OCI-LY7 (cell line): ENCODE data around the gene AHCYL1. TPM values are rescaled to one million over a fixed set of nuclear protein-coding genes. Genes with fewer than 3 reads are reported as not detected.

Experiments
- BruUV-seq: library from RNA; stranded (reverse); fragments of 400-500 nt; replicated peaks from 2 replicates; lab custom pipeline; 2021; lab: Mats Ljungman, UMichigan
- CTCF ChIA-PET: fragments of 300-600 bp; sonication (Branson Sonifier 250); formaldehyde crosslinking; loops from one replicate; lab custom pipeline; 2022; ENCODE audit warnings: antibody characterized with exemption; ENCODE audit not compliant: unreplicated experiment; lab: Charles Lee
- POLR2A ChIA-PET: fragments of 300-600 bp; sonication (Branson Sonifier 250); formaldehyde crosslinking; loops from one replicate; lab custom pipeline; 2022; ENCODE audit warnings: antibody characterized with exemption; lab: Charles Lee
- DNase-seq: peaks from one replicate; pipeline ENCODE4 v3.0.0-alpha.2; 2015; ENCODE audit warnings: low spot score
- H2AFZ ChIP-seq: fragments of 200-600 bp; sonication (generic), shearing (Covaris generic); 2 replicates; pipeline ENCODE4 v1.6.1; 2014; ENCODE audit warnings: mild to moderate bottlenecking, antibody characterized with exemption, low read length, moderate library complexity
- H3K27ac ChIP-seq: fragments of 200-600 bp; sonication (generic); 2 replicates; pipeline ENCODE4 v1.5.1; 2014; ENCODE audit warnings: mixed run types, low read depth, mild to moderate bottlenecking, moderate library complexity, low read length, inconsistent platforms; ENCODE audit not compliant: poor library complexity, severe bottlenecking
- H3K36me3 ChIP-seq: fragments of 200-600 bp; sonication (generic); 2 replicates; pipeline ENCODE4 v1.6.1; 2014; ENCODE audit warnings: mild to moderate bottlenecking, antibody characterized with exemption, low read length, moderate library complexity, mixed read lengths; ENCODE audit not compliant: insufficient read depth
- H3K4me1 ChIP-seq: fragments of 200-600 bp; sonication (generic); 2 replicates; pipeline ENCODE4 v1.5.1; 2014; ENCODE audit warnings: mild to moderate bottlenecking, low read length; ENCODE audit not compliant: insufficient read depth, poor library complexity, severe bottlenecking
- H3K4me2 ChIP-seq: fragments of 200-600 bp; sonication (generic); 2 replicates; pipeline ENCODE4 v1.6.1; 2014; ENCODE audit warnings: mild to moderate bottlenecking, low read length
- H3K4me3 ChIP-seq: fragments of 200-600 bp; sonication (generic); 2 replicates; pipeline ENCODE4 v1.5.1; 2014; ENCODE audit warnings: mild to moderate bottlenecking, low read depth, low read length; ENCODE audit not compliant: poor library complexity, severe bottlenecking
- H3K79me2 ChIP-seq: fragments of 200-600 bp; sonication (generic); 2 replicates; pipeline ENCODE4 v1.6.1; 2016; ENCODE audit warnings: low read depth, mild to moderate bottlenecking, low read length, moderate library complexity, mixed read lengths; ENCODE audit not compliant: insufficient read depth
- H3K9me2 ChIP-seq: fragments of 200-600 bp; sonication (generic); 2 replicates; pipeline ENCODE4 v1.6.1; 2016; ENCODE audit warnings: mild to moderate bottlenecking, low read length, mixed read lengths; ENCODE audit not compliant: insufficient read depth
- H3K9me3 ChIP-seq: fragments of 200-600 bp; sonication (generic); 2 replicates; pipeline ENCODE4 v1.6.1; 2014; ENCODE audit warnings: mild to moderate bottlenecking, mixed run types, low read length, mixed read lengths
- H4K20me1 ChIP-seq: fragments of 200-600 bp; sonication (generic); 2 replicates; pipeline ENCODE4 v1.6.1; 2014; ENCODE audit warnings: mild to moderate bottlenecking, antibody characterized with exemption, low read length, moderate library complexity, mixed read lengths; ENCODE audit not compliant: insufficient read depth
- EZH2phosphoT487 ChIP-seq: fragments of 200-600 bp; sonication (generic); IDR thresholded peaks from 2 replicates; pipeline ENCODE4 v1.6.1; 2018; ENCODE audit warnings: low read depth, borderline replicate concordance, mild to moderate bottlenecking, mixed run types, antibody characterized with exemption, low read length, moderate library complexity, mixed read lengths
- intact Hi-C: fragments of 100-400 bp; cut with micrococcal nuclease; formaldehyde crosslinking; loops from one replicate; pipeline ENCODE4 v1.10.0; 2022; ENCODE audit not compliant: unreplicated experiment
- total RNA-seq, 2 experiments: library from RNA; depleted of rRNA in 1 of 2; stranded (reverse); fragments of >200 nt in 1 of 2; shearing (Covaris generic) in 1 of 2; gene quantifications; 2 replicates each; pipeline ENCODE4 v1.2.3, GENCODE V29; 2014 to 2022
- TF ChIP-seq, protein P1 (sequence below): fragments of 200-600 bp; sonication (generic); conservative IDR thresholded peaks from 2 replicates; pipeline ENCODE4 v1.5.1; 2014; ENCODE audit warnings: mild to moderate bottlenecking, antibody characterized with exemption, low read length, moderate library complexity, mixed read lengths

AHCYL1 gene
- total RNA-seq, 2 experiments from 2014 or later: 20.5 to 45.5 TPM

DNA sequence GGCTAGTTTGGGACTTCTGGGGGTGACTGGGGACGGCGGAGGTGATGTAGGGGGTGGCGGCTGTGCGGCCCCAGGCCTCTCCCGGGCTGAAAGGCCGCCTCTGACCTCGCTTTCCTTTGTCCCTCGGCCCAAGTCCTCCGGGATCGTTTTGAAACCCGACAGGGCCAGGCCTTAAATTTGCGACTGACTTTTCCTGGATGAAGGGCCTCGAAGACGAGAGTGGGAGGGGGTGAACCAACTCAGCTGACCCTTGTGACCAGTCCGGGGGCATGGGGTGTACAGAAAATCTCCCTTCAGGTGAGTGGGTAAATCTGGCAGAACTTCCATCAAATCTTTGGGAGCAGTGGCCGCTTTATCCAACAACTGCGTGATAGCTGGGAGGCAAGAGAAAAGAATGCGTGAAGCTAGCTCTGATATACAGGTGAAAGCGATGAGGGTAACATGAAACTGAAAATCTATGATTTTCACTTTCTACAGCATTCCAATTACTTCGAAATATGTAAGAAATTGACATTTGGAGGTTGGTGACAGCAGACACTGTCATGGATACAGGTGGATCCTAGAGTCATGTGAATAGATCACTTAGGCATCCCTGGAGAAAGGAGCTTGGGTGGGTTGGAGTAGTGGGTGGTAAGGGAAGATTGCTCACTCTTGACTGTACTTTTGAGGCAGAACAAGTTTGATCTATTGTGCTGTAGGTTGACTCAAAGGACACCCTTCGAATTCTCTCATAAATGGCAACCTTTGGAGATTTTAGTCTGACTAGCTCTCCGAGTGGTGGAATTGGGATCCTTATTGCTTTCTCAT lies 885 bp downstream of the AHCYL1 start:
- TF ChIP-seq EZH2phosphoT487: no peak
- TF ChIP-seq, protein P1, sequence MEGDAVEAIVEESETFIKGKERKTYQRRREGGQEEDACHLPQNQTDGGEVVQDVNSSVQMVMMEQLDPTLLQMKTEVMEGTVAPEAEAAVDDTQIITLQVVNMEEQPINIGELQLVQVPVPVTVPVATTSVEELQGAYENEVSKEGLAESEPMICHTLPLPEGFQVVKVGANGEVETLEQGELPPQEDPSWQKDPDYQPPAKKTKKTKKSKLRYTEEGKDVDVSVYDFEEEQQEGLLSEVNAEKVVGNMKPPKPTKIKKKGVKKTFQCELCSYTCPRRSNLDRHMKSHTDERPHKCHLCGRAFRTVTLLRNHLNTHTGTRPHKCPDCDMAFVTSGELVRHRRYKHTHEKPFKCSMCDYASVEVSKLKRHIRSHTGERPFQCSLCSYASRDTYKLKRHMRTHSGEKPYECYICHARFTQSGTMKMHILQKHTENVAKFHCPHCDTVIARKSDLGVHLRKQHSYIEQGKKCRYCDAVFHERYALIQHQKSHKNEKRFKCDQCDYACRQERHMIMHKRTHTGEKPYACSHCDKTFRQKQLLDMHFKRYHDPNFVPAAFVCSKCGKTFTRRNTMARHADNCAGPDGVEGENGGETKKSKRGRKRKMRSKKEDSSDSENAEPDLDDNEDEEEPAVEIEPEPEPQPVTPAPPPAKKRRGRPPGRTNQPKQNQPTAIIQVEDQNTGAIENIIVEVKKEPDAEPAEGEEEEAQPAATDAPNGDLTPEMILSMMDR: no peak
- Histone ChIP-seq H3K9me2 (no peaks in the 10 kb centered on the region), H3K36me3 (peaks cover 6% of the 10 kb centered on the region), H3K9me3 (no peaks in the 10 kb centered on the region), H2AFZ (peak overlapping the region; percentile 80), H3K4me2 (peak overlapping the region; percentile 100), H3K27ac (no peak overlapping the region), H3K79me2 (peaks cover 32% of the 10 kb centered on the region; the same call in 1 of the 2 replicates), H3K4me3 (peak overlapping the region; percentile 99), H4K20me1 (0 out of 2 replicates have a peak, but pooled peaks cover 19% of the 10 kb centered on the region), H3K4me1 (peaks cover 37% of the 10 kb centered on the region)
- CTCF ChIA-PET: interaction anchor here (0.6 to 2.8 kb wide), 10 partner anchors 12 to 439 kb away, joined by 3 to 49 read pairs (median 3); partner anchors contain the start of gene GNAI3
- intact Hi-C loops: no loop called here
- no peak for DNase-seq
- BruUV-seq: no TSS peak
- POLR2A ChIA-PET: interaction anchor here (0.6 to 1.3 kb wide), 8 partner anchors 14 to 1131 kb away, joined by 3 to 6 read pairs (median 3); no protein-coding TSS in a partner anchor

DNA sequence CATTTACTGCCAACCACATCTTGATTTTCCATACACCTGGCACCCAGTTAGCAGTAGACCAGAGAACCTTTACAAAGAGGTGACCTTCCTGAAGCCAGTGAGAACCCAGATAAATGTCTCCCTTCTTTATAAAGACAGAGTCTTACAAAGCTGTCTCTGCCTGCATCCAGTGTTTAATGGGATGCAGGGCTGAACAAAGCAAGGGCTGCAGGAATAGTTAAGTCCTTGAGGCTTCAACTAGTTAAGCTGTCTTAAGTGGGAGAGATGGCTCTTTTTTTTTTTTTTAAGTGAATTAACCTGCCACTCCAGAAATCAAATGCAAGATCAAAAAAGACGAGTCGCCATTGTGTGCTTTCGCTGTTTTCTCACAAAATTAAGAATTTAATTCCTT lies 1.5 kb downstream of the AHCYL1 start:
- H3K9me2 ChIP-seq: no peaks in the 10 kb centered on the region
- H3K27ac ChIP-seq: no peak overlapping the region
- H3K9me3 ChIP-seq: no peaks in the 10 kb centered on the region
- H4K20me1 ChIP-seq: 0 out of 2 replicates have a peak, but pooled peaks cover 19% of the 10 kb centered on the region
- H3K4me1 ChIP-seq: peaks cover 41% of the 10 kb centered on the region
- H3K4me2 ChIP-seq: peak overlapping the region; percentile 100
- H3K36me3 ChIP-seq: peaks cover 6% of the 10 kb centered on the region
- no peak for DNase-seq
- no TSS peak for BruUV-seq
- peak overlapping the region; percentile 99 for H3K4me3 ChIP-seq
- intact Hi-C loops: no loop called here
- H3K79me2 ChIP-seq: peaks cover 35% of the 10 kb centered on the region; the same call in 1 of the 2 replicates
- no peak overlapping the region for H2AFZ ChIP-seq
- TF ChIP-seq EZH2phosphoT487: no peak
- TF ChIP-seq, protein P1: no peak
- CTCF ChIA-PET: interaction anchor here (2.8 kb wide), 1 partner anchor 210 kb away, joined by 49 read pairs; no protein-coding TSS in a partner anchor
- POLR2A ChIA-PET: interaction anchor here (0.6 to 1.3 kb wide), 5 partner anchors 21 to 189 kb away, joined by 3 to 6 read pairs (median 4); no protein-coding TSS in a partner anchor
